Hepatocyte (in vitro differentiated cells): ENCODE results near the gene CA5B. TPM values are rescaled to one million over a fixed set of nuclear protein-coding genes. Genes with fewer than 3 reads are reported as not detected.
"Not testable (repeated sequence)": the region's sequence is repeated elsewhere in the genome, so short reads cannot be mapped to it uniquely, and the experiment has no call there.

ENCODE experiments used
- DNase-seq: peaks from one replicate; pipeline ENCODE4 v3.0.0-alpha.2; 2016; ENCODE audit warnings: low spot score
- H2AFZ ChIP-seq: fragments of 200-600 bp; sonication (generic); 2 replicates; pipeline ENCODE4 v1.6.0; 2016; ENCODE audit warnings: antibody characterized with exemption, mild to moderate bottlenecking
- H3K27ac ChIP-seq: fragments of 200-600 bp; sonication (generic); 2 replicates; pipeline ENCODE4 v1.5.1; 2016; ENCODE audit warnings: mild to moderate bottlenecking
- H3K27me3 ChIP-seq: fragments of 200-600 bp; sonication (generic); 2 replicates; pipeline ENCODE4 v1.6.1; 2016
- H3K36me3 ChIP-seq: fragments of 200-600 bp; sonication (generic); replicated peaks from 2 replicates; pipeline ENCODE4 v1.5.1; 2016; ENCODE audit warnings: low read depth; ENCODE audit not compliant: insufficient read depth
- H3K4me1 ChIP-seq: fragments of 200-600 bp; sonication (generic); 2 replicates; pipeline ENCODE4 v1.5.1; 2016; ENCODE audit warnings: mild to moderate bottlenecking, moderate library complexity; ENCODE audit not compliant: insufficient read depth
- H3K4me2 ChIP-seq: fragments of 200-600 bp; sonication (generic); 2 replicates; pipeline ENCODE4 v1.6.0; 2016
- H3K4me3 ChIP-seq: fragments of 200-600 bp; sonication (generic); 2 replicates; pipeline ENCODE4 v1.5.1; 2016; ENCODE audit warnings: mild to moderate bottlenecking
- H3K79me2 ChIP-seq: fragments of 200-600 bp; sonication (generic); 2 replicates; pipeline ENCODE4 v1.6.0; 2017; ENCODE audit warnings: mild to moderate bottlenecking
- H3K9me2 ChIP-seq: fragments of 200-600 bp; sonication (generic); replicated peaks from 2 replicates; pipeline ENCODE4 v1.6.0; 2017; ENCODE audit warnings: mild to moderate bottlenecking; ENCODE audit not compliant: insufficient read depth
- H3K9me3 ChIP-seq: fragments of 200-600 bp; sonication (generic); 2 replicates; pipeline ENCODE4 v1.5.1; 2016; ENCODE audit warnings: low read depth, mild to moderate bottlenecking
- H4K20me1 ChIP-seq: fragments of 200-600 bp; sonication (generic); 2 replicates; pipeline ENCODE4 v1.6.0; 2016; ENCODE audit warnings: mild to moderate bottlenecking; ENCODE audit not compliant: insufficient read depth, poor library complexity, severe bottlenecking
- CTCF ChIP-seq: fragments of 200-600 bp; sonication (generic); IDR thresholded peaks from 2 replicates; pipeline ENCODE4 v1.5.1; 2016; ENCODE audit warnings: antibody characterized with exemption, mild to moderate bottlenecking; ENCODE audit not compliant: poor library complexity
- EZH2 ChIP-seq: fragments of 200-600 bp; sonication (generic); IDR thresholded peaks from 2 replicates; pipeline ENCODE4 v1.6.1; 2016; ENCODE audit warnings: antibody characterized with exemption, mild to moderate bottlenecking, borderline replicate concordance
- EZH2phosphoT487 ChIP-seq: fragments of 200-600 bp; sonication (generic); IDR thresholded peaks from one replicate; pipeline ENCODE4 v1.6.1; 2018; ENCODE audit warnings: antibody characterized with exemption, mild to moderate bottlenecking, low read depth, moderate library complexity; ENCODE audit not compliant: unreplicated experiment, severe bottlenecking
- WGBS: methylation state at CpG from one replicate; pipeline ENCODE4 v1.1.6; 2016; ENCODE audit warnings: low lambda C conversion rate; ENCODE audit errors: missing lambda C conversion rate; 5-methylcytosine and 5-hydroxymethylcytosine counted together
- polyA plus RNA-seq: library from polyadenylated mRNA; unstranded; fragments of >200 nt; fragmentation: Nextera tagmentation; extraction: Ambion mirVana; gene quantifications from 2 replicates; pipeline ENCODE4 v1.2.1, GENCODE V29; 2016
- total RNA-seq: library from RNA; depleted of rRNA; stranded (reverse); fragments of >200 nt; gene quantifications from 2 replicates; pipeline ENCODE4 v1.2.3, GENCODE V29; 2014

CA5B gene
- total and polyA plus RNA-seq, 2 experiments from 2014 or later, result 6.8 to 11.1 TPM

- no peaks in the 10 kb centered on the region for H3K79me2 ChIP-seq
- no peaks in the 10 kb centered on the region for H3K4me1 ChIP-seq
- no peaks in the 10 kb centered on the region for H4K20me1 ChIP-seq
- no peak overlapping the region for H2AFZ ChIP-seq
- H3K4me2 ChIP-seq, result no peak overlapping the region
- TF ChIP-seq EZH2 (no peak), EZH2phosphoT487 (no peak), CTCF (no peak)
- H3K9me3 ChIP-seq, result no peaks in the 10 kb centered on the region
- WGBS, result 97% methylated on average over 40 of the region's 40 CpGs
- DNase-seq, result no peak
- no peaks in the 10 kb centered on the region for H3K36me3 ChIP-seq
- H3K27me3 ChIP-seq, result no peaks in the 10 kb centered on the region
- H3K4me3 ChIP-seq, result no peak overlapping the region
- no peak overlapping the region for H3K27ac ChIP-seq
- no peaks in the 10 kb centered on the region for H3K9me2 ChIP-seq
Measured at GRCh38 chrX:15702488-15703371, 35.3 kb upstream of the CA5B start.

- H3K27me3 ChIP-seq, H3K9me2 ChIP-seq, H4K20me1 ChIP-seq, H3K27ac ChIP-seq, DNase-seq, H3K4me1 ChIP-seq, H3K36me3 ChIP-seq, H3K79me2 ChIP-seq, H3K4me3 ChIP-seq, H2AFZ ChIP-seq, H3K9me3 ChIP-seq, H3K4me2 ChIP-seq: not testable (repeated sequence)
- WGBS, result no CpG with 5 or more reads among the region's 5 CpGs
Measured at GRCh38 chrX:15703809-15704208, 34.3 kb upstream of the CA5B start.

GRCh38 chrX:15704273-15704672, 33.8 kb upstream of the CA5B start:
- not testable (repeated sequence) for H2AFZ ChIP-seq, H3K27me3 ChIP-seq, H3K4me1 ChIP-seq, DNase-seq, H3K79me2 ChIP-seq, H3K27ac ChIP-seq, H3K36me3 ChIP-seq, H3K9me2 ChIP-seq, H4K20me1 ChIP-seq, H3K9me3 ChIP-seq, H3K4me3 ChIP-seq, H3K4me2 ChIP-seq
- 93% methylated on average over 6 of the region's 8 CpGs for WGBS

GRCh38 chrX:15714529-15714928, 23.5 kb upstream of the CA5B start:
- H3K79me2 ChIP-seq, result no peaks in the 10 kb centered on the region
- no peak for DNase-seq
- no peaks in the 10 kb centered on the region for H3K27me3 ChIP-seq
- no peaks in the 10 kb centered on the region for H3K36me3 ChIP-seq
- no peak overlapping the region for H3K4me3 ChIP-seq
- TF ChIP-seq EZH2phosphoT487 (no peak), EZH2 (no peak), CTCF (no peak)
- H4K20me1 ChIP-seq, result no peaks in the 10 kb centered on the region
- whole genome bisulfite sequencing, result 87% methylated on average over 1 of the region's 1 CpG
- H3K27ac ChIP-seq, result no peak overlapping the region
- H3K4me2 ChIP-seq, result no peak overlapping the region
- no peaks in the 10 kb centered on the region for H3K9me2 ChIP-seq
- H3K9me3 ChIP-seq, result no peaks in the 10 kb centered on the region
- H2AFZ ChIP-seq, result no peak overlapping the region
- no peaks in the 10 kb centered on the region for H3K4me1 ChIP-seq
